ENCODE data around the gene WWC2.

The WWC2 gene

GRCh38 chr4:183299464-183299863 lies 200.4 kb downstream of the WWC2 start:
- Histone ChIP-seq H3K4me3 (ENCODE audit: low read length, poor library complexity, severe bottlenecking) (no peak overlapping the region), H2AFZ (ENCODE audit: low read length) (no peak overlapping the region; the same call in 1 of the 2 replicates), H3K36me3 (ENCODE audit: insufficient read depth, low read length) (no peaks in the 10 kb centered on the region), H3K4me2 (ENCODE audit: low read depth, low read length, poor library complexity, severe bottlenecking) (no peak overlapping the region), H3K9me2 (replicated peaks; ENCODE audit: low read depth, low read length) (no peaks in the 10 kb centered on the region), H3K4me1 (ENCODE audit: insufficient read depth, low read length, poor library complexity, severe bottlenecking) (no peaks in the 10 kb centered on the region), H3K9ac (ENCODE audit: low read depth, low read length, poor library complexity, severe bottlenecking) (no peak overlapping the region), H3K79me2 (ENCODE audit: insufficient read depth, low read length) (no peaks in the 10 kb centered on the region), H3K9me3 (ENCODE audit: insufficient read depth, low read depth, low read length) (no peaks in the 10 kb centered on the region), H3F3A (ENCODE audit: low read depth) (no peaks in the 10 kb centered on the region), H3K27me3 (ENCODE audit: insufficient read depth, low read length, poor library complexity, severe bottlenecking) (no peaks in the 10 kb centered on the region), H4K20me1 (ENCODE audit: insufficient read depth, low read length, poor library complexity, severe bottlenecking) (no peaks in the 10 kb centered on the region)
- no peak for TF ChIP-seq CTCF (conservative IDR thresholded peaks at IDR 0.05; ENCODE audit: low read length)
- TF ChIP-seq EZH2phosphoT487 (IDR thresholded peaks at IDR 0.05; ENCODE audit: borderline replicate concordance) = no peak

DNA sequence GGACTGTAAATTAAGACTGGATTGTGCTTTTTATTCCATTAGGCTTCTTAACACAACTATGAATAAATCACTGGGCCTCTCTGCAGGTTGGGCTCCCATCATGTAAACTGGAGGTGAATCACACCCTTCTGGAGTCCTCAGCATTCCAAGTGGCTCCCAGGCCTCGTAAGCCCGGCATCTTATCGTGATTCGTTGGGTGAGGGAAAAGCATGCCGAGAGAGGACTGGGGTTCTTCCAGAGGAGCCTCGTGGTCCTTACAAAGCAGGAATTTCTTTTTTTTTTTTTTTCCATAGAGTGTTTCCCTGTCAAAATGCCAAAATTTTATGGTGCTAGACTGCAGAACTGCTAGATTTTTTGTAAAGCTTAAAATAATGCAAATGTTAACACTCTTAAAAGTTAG lies 201.0 kb downstream of the WWC2 start:
- Histone ChIP-seq H3K9ac (ENCODE audit: low read depth, low read length, poor library complexity, severe bottlenecking) (no peak overlapping the region), H3K9me2 (replicated peaks; ENCODE audit: low read depth, low read length) (no peaks in the 10 kb centered on the region), H3K4me2 (ENCODE audit: low read depth, low read length, poor library complexity, severe bottlenecking) (no peak overlapping the region), H4K20me1 (ENCODE audit: insufficient read depth, low read length, poor library complexity, severe bottlenecking) (no peaks in the 10 kb centered on the region), H3K4me3 (ENCODE audit: low read length, poor library complexity, severe bottlenecking) (no peak overlapping the region), H3K9me3 (ENCODE audit: insufficient read depth, low read depth, low read length) (no peaks in the 10 kb centered on the region), H3K36me3 (ENCODE audit: insufficient read depth, low read length) (no peaks in the 10 kb centered on the region), H3K27me3 (ENCODE audit: insufficient read depth, low read length, poor library complexity, severe bottlenecking) (no peaks in the 10 kb centered on the region), H3K4me1 (ENCODE audit: insufficient read depth, low read length, poor library complexity, severe bottlenecking) (no peaks in the 10 kb centered on the region), H2AFZ (ENCODE audit: low read length) (no peak overlapping the region), H3K79me2 (ENCODE audit: insufficient read depth, low read length) (no peaks in the 10 kb centered on the region), H3F3A (ENCODE audit: low read depth) (no peaks in the 10 kb centered on the region)
- no peak for TF ChIP-seq CTCF (conservative IDR thresholded peaks at IDR 0.05; ENCODE audit: low read length)
- TF ChIP-seq EZH2phosphoT487 (IDR thresholded peaks at IDR 0.05; ENCODE audit: borderline replicate concordance) = no peak

DNA sequence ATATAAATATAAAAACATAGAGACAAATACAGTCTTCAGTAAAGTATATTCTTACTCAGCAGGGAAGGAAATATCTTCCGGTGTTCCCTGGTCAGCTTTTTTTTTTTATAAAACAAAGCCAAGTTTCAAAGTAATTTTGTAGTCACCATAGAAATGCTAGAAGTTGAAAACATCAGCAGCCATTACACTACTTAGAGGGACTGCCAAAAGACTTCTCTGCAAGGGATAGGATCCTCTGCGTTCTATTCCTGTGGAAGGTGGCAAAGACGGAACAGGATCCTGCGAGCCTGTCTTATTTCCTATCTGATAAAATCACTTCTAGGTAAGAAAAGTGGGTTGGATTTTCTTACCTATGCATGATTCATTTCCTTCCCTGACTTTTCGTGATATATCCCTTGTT lies 201.6 kb downstream of the WWC2 start:
- Histone ChIP-seq H3K9me2 (replicated peaks; ENCODE audit: low read depth, low read length) (no peaks in the 10 kb centered on the region), H3K79me2 (ENCODE audit: insufficient read depth, low read length) (no peaks in the 10 kb centered on the region), H3F3A (ENCODE audit: low read depth) (no peaks in the 10 kb centered on the region)

More for the DNA sequence above, 201.6 kb downstream of the WWC2 start:
- Histone ChIP-seq H3K9ac (ENCODE audit: low read depth, low read length, poor library complexity, severe bottlenecking) (no peak overlapping the region), H4K20me1 (ENCODE audit: insufficient read depth, low read length, poor library complexity, severe bottlenecking) (no peaks in the 10 kb centered on the region), H3K4me3 (ENCODE audit: low read length, poor library complexity, severe bottlenecking) (no peak overlapping the region), H3K27me3 (ENCODE audit: insufficient read depth, low read length, poor library complexity, severe bottlenecking) (no peaks in the 10 kb centered on the region), H3K4me2 (ENCODE audit: low read depth, low read length, poor library complexity, severe bottlenecking) (no peak overlapping the region), H2AFZ (ENCODE audit: low read length) (no peak overlapping the region), H3K4me1 (ENCODE audit: insufficient read depth, low read length, poor library complexity, severe bottlenecking) (no peaks in the 10 kb centered on the region), H3K9me3 (ENCODE audit: insufficient read depth, low read depth, low read length) (no peaks in the 10 kb centered on the region), H3K36me3 (ENCODE audit: insufficient read depth, low read length) (no peaks in the 10 kb centered on the region)
- TF ChIP-seq CTCF (conservative IDR thresholded peaks at IDR 0.05; ENCODE audit: low read length) = no peak
- TF ChIP-seq EZH2phosphoT487 (IDR thresholded peaks at IDR 0.05; ENCODE audit: borderline replicate concordance) = no peak

Measured in Loucy (cell line).